GM21381 (cell line): ENCODE data around the gene NCK1.
"Not testable (repeated sequence)": the region's sequence is repeated elsewhere in the genome, so short reads cannot be mapped to it uniquely, and the experiment has no call there.

Source experiments
- ATAC-seq: cut with Tn5 transposase; IDR thresholded peaks from one replicate; pipeline ENCODE4 v1.9.1; 2021; ENCODE audit warnings: mild to moderate bottlenecking, moderate library complexity; ENCODE audit not compliant: unreplicated experiment

Gene NCK1

DNA sequence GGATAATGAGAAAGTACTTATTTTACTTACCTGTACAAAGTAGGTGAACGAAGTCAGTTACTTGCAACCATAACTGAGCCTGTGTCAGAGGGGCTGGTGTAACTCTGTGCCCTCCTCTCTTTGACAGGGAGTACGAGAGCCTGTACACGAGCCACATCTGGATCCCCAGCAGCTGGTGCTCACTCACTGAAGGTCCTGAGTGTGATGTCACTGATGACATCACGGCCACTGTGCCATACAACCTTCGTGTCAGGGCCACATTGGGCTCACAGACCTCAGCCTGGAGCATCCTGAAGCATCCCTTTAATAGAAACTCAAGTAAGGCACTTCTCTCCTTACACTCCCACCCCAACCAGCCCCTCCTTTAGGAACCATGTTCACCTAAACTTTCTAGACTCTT, 120.0 kb downstream of the NCK1 start:
- no peak for ATAC-seq

GRCh38 chr3:136982520-136983138, 120.6 kb downstream of the NCK1 start:
- no peak for ATAC-seq

- no peak for ATAC-seq
Measured at GRCh38 chr3:136984837-136985236, 122.8 kb downstream of the NCK1 start.

DNA sequence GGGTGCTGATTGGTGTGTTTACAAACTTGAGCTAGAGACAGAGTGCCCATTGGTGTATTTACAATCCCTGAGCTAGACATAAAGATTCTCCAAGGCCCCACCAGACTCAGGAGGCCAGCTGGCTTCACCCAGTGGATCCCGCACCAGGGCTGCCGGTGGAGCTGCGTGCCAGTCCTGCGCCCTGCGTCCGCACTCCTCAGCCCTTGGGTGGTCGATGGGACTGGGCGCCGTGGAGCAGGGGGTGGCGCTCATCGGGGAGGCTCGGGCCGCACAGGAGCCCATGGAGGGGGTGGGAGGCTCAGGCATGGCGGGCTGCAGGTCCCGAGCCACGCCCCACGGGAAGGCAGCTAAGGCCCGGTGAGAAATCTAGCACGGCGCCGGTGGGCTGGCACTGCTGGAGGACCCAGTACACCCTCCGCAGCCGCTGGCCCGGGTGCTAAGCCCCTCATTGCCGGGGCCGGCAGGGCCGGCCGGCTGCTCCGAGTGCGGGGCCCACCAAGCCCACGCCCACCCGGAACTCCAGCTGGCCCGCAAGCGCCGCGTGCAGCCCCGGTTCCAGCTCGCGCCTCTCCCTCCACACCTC, 125.5 kb downstream of the NCK1 start:
- ATAC-seq = not testable (repeated sequence)

- ATAC-seq = no peak
Measured at GRCh38 chr3:136988651-136989050, 126.6 kb downstream of the NCK1 start.

- ATAC-seq = no peak
Measured at GRCh38 chr3:136989781-136990524, 127.9 kb downstream of the NCK1 start.

GRCh38 chr3:136990826-136991225, 128.8 kb downstream of the NCK1 start:
- no peak for ATAC-seq

DNA sequence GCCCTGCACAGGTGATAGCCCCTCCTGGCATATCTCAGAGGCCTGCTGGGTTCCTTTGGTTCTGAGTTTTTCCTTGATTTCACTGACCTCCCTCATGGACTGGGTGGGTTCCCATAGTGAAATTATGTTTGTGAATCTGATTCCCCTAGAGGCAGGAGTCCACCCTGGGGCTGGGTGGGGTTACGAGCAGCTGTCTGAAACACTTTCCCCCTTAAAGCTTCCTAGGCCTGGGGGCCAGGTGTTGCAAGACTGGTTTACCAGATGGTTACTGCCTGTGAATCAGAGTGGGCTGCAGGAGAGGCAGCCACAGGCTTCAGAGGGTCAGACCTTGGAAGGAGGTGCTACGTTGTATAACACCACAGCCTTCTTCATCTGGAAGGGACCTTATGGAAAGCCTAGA, 130.1 kb downstream of the NCK1 start:
- ATAC-seq = no peak

- no peak for ATAC-seq
Measured at GRCh38 chr3:136994772-136995516, 132.9 kb downstream of the NCK1 start.

DNA sequence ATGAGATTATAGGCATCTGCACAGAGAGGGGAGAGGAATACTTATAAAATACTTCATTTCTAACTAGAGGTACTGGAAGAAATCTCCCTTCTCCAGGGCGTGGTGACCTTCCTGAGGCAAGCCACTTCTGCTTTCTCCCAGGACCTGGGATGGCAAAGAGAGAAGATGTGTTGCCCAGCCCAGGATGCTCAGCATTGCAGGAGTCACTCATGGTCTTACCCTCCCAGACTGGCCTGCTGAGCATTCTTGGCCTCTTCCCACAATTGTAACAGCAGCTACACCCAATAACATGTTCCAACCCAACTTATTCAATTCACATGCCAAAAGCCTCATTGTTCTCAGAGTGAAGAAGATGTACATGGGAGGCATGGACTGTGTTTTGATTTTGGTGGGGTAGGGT, 133.6 kb downstream of the NCK1 start:
- ATAC-seq = no peak
